ENCODE results near the gene TMEM135. TPM values are rescaled to one million over a fixed set of nuclear protein-coding genes. Genes with fewer than 3 reads are reported as not detected.

TMEM135 gene
- total RNA-seq, 1 experiment from 2014 or later, result 14.0 TPM

DNA sequence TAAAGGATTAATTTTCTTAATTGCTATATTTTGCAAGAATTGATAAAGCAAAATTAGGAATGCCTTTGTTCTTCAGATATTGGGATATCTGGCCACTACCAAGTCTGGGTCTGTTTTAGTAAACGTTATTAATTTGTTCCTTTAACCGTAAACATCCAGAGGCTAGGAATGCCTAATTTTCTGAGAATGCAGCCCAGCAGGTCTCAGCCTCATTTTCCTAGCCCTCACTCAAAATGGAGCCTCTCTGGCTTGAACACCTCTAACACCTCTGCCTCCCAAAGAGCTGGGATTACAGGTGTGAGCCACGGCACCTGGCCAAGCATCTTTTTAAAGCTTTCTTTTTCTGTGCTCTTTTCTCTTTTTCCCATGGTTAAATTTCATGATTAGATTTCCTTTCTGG lies 18.4 kb downstream of the TMEM135 start:
- H3K27me3 ChIP-seq (ENCODE audit: low read length), result no peaks in the 10 kb centered on the region
- H3K4me2 ChIP-seq (ENCODE audit: low read length), result no peak overlapping the region
- POLR2A ChIA-PET (ENCODE audit: unreplicated experiment), result no interaction called here
- no peak overlapping the region for H3K9ac ChIP-seq (ENCODE audit: low read length)
- DNase-seq (no peak), ATAC-seq (no peak)
- H4K20me1 ChIP-seq (ENCODE audit: low read length), result no peaks in the 10 kb centered on the region
- no peak overlapping the region for H3K27ac ChIP-seq (ENCODE audit: low read length)
- no peaks in the 10 kb centered on the region for H3K9me2 ChIP-seq (replicated peaks; ENCODE audit: low read length)
- H3F3A ChIP-seq (ENCODE audit: low read length, unreplicated experiment), result no peaks in the 10 kb centered on the region
- no peaks in the 10 kb centered on the region for H3K36me3 ChIP-seq (ENCODE audit: low read depth, low read length)
- BruUV-seq (replicated peaks), result no TSS peak
- no peaks in the 10 kb centered on the region for H3K4me1 ChIP-seq (ENCODE audit: insufficient read depth, low read length)
- H3K79me2 ChIP-seq (ENCODE audit: low read length), result 0 out of 2 replicates have a peak, but pooled peaks cover 6% of the 10 kb centered on the region
- no peak for TF ChIP-seq EZH2 (IDR thresholded peaks at IDR 0.05; ENCODE audit: low read length, unreplicated experiment)
- TF ChIP-seq, protein P1, sequence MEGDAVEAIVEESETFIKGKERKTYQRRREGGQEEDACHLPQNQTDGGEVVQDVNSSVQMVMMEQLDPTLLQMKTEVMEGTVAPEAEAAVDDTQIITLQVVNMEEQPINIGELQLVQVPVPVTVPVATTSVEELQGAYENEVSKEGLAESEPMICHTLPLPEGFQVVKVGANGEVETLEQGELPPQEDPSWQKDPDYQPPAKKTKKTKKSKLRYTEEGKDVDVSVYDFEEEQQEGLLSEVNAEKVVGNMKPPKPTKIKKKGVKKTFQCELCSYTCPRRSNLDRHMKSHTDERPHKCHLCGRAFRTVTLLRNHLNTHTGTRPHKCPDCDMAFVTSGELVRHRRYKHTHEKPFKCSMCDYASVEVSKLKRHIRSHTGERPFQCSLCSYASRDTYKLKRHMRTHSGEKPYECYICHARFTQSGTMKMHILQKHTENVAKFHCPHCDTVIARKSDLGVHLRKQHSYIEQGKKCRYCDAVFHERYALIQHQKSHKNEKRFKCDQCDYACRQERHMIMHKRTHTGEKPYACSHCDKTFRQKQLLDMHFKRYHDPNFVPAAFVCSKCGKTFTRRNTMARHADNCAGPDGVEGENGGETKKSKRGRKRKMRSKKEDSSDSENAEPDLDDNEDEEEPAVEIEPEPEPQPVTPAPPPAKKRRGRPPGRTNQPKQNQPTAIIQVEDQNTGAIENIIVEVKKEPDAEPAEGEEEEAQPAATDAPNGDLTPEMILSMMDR (conservative IDR thresholded peaks at IDR 0.05; ENCODE audit: low read depth, low read length), result no peak
- no peak for TF ChIP-seq EZH2phosphoT487 (IDR thresholded peaks at IDR 0.05; ENCODE audit: borderline replicate concordance, low read length)
- H3K9me3 ChIP-seq (ENCODE audit: low read length), result no peaks in the 10 kb centered on the region
- intact Hi-C loops (cut with micrococcal nuclease), result no loop called here
- H3K4me3 ChIP-seq (ENCODE audit: low read length), result no peak overlapping the region
- no peak overlapping the region for H2AFZ ChIP-seq (ENCODE audit: low read length)
- CTCF ChIA-PET, result no interaction called here

DNA sequence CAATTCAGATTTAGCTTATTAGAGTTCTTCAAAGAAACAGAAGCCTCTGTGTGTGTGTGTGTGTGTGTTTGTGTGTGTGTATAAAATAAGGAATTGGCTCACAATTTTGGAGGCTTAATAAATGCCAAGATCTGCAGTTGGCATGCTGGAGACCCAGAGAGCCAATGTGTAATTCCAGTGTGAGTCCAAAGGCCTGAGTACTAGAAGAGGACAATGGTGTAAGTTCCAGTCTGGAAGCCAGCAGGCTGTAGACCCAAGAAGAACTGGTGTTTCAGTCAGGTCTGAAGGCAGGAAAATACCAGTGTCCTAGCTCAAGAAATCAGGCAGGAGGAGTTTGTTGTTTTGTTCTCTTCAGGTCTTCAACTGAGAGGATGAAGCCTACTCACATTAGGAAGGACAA lies 20.0 kb downstream of the TMEM135 start:
- Histone ChIP-seq H3K79me2 (ENCODE audit: low read length) (0 out of 2 replicates have a peak, but pooled peaks cover 6% of the 10 kb centered on the region), H3K4me2 (ENCODE audit: low read length) (no peak overlapping the region), H3K9ac (ENCODE audit: low read length) (no peak overlapping the region), H3K27me3 (ENCODE audit: low read length) (no peaks in the 10 kb centered on the region), H3K9me2 (replicated peaks; ENCODE audit: low read length) (no peaks in the 10 kb centered on the region), H3K36me3 (ENCODE audit: low read depth, low read length) (no peaks in the 10 kb centered on the region), H4K20me1 (ENCODE audit: low read length) (no peaks in the 10 kb centered on the region), H3K27ac (ENCODE audit: low read length) (no peak overlapping the region), H3K9me3 (ENCODE audit: low read length) (no peaks in the 10 kb centered on the region), H2AFZ (ENCODE audit: low read length) (no peak overlapping the region), H3F3A (ENCODE audit: low read length, unreplicated experiment) (no peaks in the 10 kb centered on the region), H3K4me3 (ENCODE audit: low read length) (no peak overlapping the region), H3K4me1 (ENCODE audit: insufficient read depth, low read length) (no peaks in the 10 kb centered on the region)
- no peak for TF ChIP-seq EZH2phosphoT487 (IDR thresholded peaks at IDR 0.05; ENCODE audit: borderline replicate concordance, low read length)
- no peak for TF ChIP-seq EZH2 (IDR thresholded peaks at IDR 0.05; ENCODE audit: low read length, unreplicated experiment)
- TF ChIP-seq, protein P1 (conservative IDR thresholded peaks at IDR 0.05; ENCODE audit: low read depth, low read length), result no peak
- no TSS peak for BruUV-seq (replicated peaks)
- intact Hi-C loops (cut with micrococcal nuclease), result no loop called here
- ATAC-seq (no peak), DNase-seq (no peak)
- POLR2A ChIA-PET (ENCODE audit: unreplicated experiment), result no interaction called here
- CTCF ChIA-PET, result no interaction called here

DNA sequence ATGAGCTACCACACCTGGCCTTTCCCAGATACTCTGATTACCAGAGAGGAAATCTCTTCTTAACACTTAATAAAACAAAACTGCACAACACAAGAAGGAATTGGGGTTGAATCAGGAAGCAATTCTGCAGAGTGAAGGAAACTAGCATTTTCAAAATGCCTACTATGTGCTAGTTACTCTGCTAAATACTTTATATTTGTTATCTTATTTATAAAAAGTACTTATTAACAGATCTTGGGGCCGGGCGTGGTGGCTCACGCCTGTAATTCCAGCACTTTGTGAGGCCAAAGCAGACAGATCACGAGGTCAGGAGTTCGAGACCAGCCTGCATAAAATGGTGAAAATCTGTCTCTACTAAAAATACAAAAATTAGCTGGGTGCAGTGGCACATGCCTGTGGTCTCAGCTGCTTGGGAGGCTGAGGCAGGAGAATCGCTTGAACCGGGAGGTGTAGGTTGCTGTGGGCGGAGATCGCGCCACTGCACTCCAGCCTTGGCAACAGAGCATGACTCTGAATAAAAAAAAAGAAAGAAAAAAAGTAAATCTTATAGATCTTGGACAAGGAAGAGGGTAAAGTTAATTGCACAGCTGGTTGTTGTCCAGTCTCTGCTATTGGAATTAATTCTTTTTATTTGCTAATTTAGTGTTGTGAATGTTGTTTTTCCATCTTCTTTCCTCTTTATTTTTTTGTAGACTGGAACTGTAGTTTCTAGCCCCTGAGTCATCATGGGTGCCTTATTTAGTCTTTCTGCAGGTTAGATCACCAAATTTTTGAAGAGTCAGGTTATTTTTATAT lies 22.1 kb downstream of the TMEM135 start:
- POLR2A ChIA-PET (ENCODE audit: unreplicated experiment), result no interaction called here

More for the DNA sequence above, 22.1 kb downstream of the TMEM135 start:
- no peak overlapping the region for H3K27ac ChIP-seq (ENCODE audit: low read length)
- H3K4me3 ChIP-seq (ENCODE audit: low read length), result no peak overlapping the region
- peaks cover 9% of the 10 kb centered on the region; the same call in 1 of the 2 replicates for H3K79me2 ChIP-seq (ENCODE audit: low read length)
- DNase-seq (no peak), ATAC-seq (no peak)
- no peaks in the 10 kb centered on the region for H3K36me3 ChIP-seq (ENCODE audit: low read depth, low read length)
- no peak overlapping the region for H3K9ac ChIP-seq (ENCODE audit: low read length)
- no peaks in the 10 kb centered on the region for H3K27me3 ChIP-seq (ENCODE audit: low read length)
- no peak overlapping the region for H3K4me2 ChIP-seq (ENCODE audit: low read length)
- H3K4me1 ChIP-seq (ENCODE audit: insufficient read depth, low read length), result no peaks in the 10 kb centered on the region; the same call in 1 of the 2 replicates
- no peak overlapping the region for H2AFZ ChIP-seq (ENCODE audit: low read length)
- H3K9me3 ChIP-seq (ENCODE audit: low read length), result no peaks in the 10 kb centered on the region
- no peaks in the 10 kb centered on the region for H3F3A ChIP-seq (ENCODE audit: low read length, unreplicated experiment)
- H3K9me2 ChIP-seq (replicated peaks; ENCODE audit: low read length), result no peaks in the 10 kb centered on the region
- CTCF ChIA-PET, result no interaction called here
- no peaks in the 10 kb centered on the region for H4K20me1 ChIP-seq (ENCODE audit: low read length)
- no TSS peak for BruUV-seq (replicated peaks)
- TF ChIP-seq EZH2phosphoT487 (IDR thresholded peaks at IDR 0.05; ENCODE audit: borderline replicate concordance, low read length) (no peak), EZH2 (IDR thresholded peaks at IDR 0.05; ENCODE audit: low read length, unreplicated experiment) (no peak)
- TF ChIP-seq, protein P1 (conservative IDR thresholded peaks at IDR 0.05; ENCODE audit: low read depth, low read length), result no peak
- intact Hi-C loops (cut with micrococcal nuclease), result no loop called here

Data from PC-3 (cell line).